ENCODE results near the gene PSME2.
A peak's percentile ranks its signal among the peaks of the same experiment; 100 is the strongest.

Gene PSME2

GRCh38 chr14:24135834-24136683 lies 10.4 kb downstream of the PSME2 start, which contains the start of gene PSME1:
Gene PSME1, plus strand, starts transcription at chr14:24136194. Its CDS starts 69 bp downstream, at chr14:24136263.
- TF ChIP-seq, protein P1, sequence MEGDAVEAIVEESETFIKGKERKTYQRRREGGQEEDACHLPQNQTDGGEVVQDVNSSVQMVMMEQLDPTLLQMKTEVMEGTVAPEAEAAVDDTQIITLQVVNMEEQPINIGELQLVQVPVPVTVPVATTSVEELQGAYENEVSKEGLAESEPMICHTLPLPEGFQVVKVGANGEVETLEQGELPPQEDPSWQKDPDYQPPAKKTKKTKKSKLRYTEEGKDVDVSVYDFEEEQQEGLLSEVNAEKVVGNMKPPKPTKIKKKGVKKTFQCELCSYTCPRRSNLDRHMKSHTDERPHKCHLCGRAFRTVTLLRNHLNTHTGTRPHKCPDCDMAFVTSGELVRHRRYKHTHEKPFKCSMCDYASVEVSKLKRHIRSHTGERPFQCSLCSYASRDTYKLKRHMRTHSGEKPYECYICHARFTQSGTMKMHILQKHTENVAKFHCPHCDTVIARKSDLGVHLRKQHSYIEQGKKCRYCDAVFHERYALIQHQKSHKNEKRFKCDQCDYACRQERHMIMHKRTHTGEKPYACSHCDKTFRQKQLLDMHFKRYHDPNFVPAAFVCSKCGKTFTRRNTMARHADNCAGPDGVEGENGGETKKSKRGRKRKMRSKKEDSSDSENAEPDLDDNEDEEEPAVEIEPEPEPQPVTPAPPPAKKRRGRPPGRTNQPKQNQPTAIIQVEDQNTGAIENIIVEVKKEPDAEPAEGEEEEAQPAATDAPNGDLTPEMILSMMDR (IDR thresholded peaks at IDR 0.05; ENCODE audit: low read depth, low read length, missing control alignments), result no peak
- peak; percentile 55 for DNase-seq (ENCODE audit: low read depth)
- in situ Hi-C loops (cut with HindIII; ENCODE audit: low sequenced_read_pairs), result no loop called here
- peak within 1 kb of the TSS; percentile 78 for H3K4me3 ChIP-seq (ENCODE audit: low read depth, low read length)

DNA sequence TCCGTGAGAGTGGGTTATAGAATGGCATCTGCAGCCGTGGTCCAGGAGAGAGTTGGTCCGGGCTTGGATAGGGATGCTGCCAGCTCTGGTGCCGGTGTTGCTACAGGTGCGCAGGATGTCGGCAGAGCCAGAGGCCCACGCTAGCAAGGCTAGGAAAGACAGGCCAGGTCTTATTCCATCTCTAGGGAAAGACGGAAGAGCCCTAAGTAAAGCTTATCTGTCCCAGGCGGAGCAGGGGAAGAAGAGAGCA lies 10.9 kb downstream of the PSME2 start:
- in situ Hi-C loops (cut with HindIII; ENCODE audit: low sequenced_read_pairs), result no loop called here
- TF ChIP-seq, protein P1 (IDR thresholded peaks at IDR 0.05; ENCODE audit: low read depth, low read length, missing control alignments), result no peak
- H3K4me3 ChIP-seq (ENCODE audit: low read depth, low read length), result peak overlapping the region; percentile 78
- no peak for DNase-seq (ENCODE audit: low read depth)

DNA sequence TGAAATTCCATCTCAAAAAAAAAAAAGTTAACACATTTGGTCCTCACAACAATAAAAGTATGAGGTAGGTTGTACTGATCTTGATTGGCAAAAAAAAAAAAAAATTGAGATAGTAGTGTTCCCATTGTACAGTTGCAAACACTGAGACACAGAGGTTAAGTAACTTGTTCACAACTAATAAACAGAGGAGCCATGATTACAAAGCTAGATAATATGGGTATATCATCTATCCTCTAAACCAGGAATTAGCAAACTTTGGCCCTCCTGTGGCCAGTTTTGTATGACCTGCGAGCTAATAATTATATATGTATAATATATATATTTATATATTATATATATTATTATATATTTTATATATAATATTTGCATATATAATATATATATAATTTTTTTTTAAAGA lies 12.7 kb downstream of the PSME2 start:
- in situ Hi-C loops (cut with HindIII; ENCODE audit: low sequenced_read_pairs), result no loop called here
- TF ChIP-seq, protein P1 (IDR thresholded peaks at IDR 0.05; ENCODE audit: low read depth, low read length, missing control alignments), result no peak
- DNase-seq (ENCODE audit: low read depth), result no peak
- no peak overlapping the region for H3K4me3 ChIP-seq (ENCODE audit: low read depth, low read length)

DNA sequence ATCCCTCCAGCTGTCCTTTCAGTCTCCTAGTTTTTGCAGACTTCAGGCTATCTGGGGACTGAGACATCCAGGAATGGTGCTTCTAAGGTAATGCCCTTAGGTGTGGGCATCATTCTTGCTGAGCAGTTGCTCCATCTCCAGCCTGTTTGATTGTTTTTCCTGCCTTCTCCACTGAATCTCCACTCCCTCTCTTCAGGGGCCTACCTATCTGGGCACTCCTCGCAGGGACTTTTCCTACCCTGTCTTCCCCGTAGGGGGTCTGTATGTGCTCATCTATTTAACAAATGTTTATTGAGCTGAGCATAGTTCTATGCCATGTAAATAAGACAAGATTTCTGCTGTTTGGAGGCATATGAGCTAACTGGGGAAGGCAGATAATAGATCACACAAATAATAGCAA lies 13.4 kb downstream of the PSME2 start:
- H3K4me3 ChIP-seq (ENCODE audit: low read depth, low read length), result no peak overlapping the region
- in situ Hi-C loops (cut with HindIII; ENCODE audit: low sequenced_read_pairs), result no loop called here
- TF ChIP-seq, protein P1 (IDR thresholded peaks at IDR 0.05; ENCODE audit: low read depth, low read length, missing control alignments), result no peak
- DNase-seq (ENCODE audit: low read depth), result no peak

- in situ Hi-C loops (cut with HindIII; ENCODE audit: low sequenced_read_pairs), result no loop called here
- DNase-seq (ENCODE audit: low read depth), result no peak
- no peak overlapping the region for H3K4me3 ChIP-seq (ENCODE audit: low read depth, low read length)
- TF ChIP-seq, protein P1 (IDR thresholded peaks at IDR 0.05; ENCODE audit: low read depth, low read length, missing control alignments), result no peak
These were observed 14.2 kb downstream of the PSME2 start for GRCh38 chr14:24132061-24132685.

DNA sequence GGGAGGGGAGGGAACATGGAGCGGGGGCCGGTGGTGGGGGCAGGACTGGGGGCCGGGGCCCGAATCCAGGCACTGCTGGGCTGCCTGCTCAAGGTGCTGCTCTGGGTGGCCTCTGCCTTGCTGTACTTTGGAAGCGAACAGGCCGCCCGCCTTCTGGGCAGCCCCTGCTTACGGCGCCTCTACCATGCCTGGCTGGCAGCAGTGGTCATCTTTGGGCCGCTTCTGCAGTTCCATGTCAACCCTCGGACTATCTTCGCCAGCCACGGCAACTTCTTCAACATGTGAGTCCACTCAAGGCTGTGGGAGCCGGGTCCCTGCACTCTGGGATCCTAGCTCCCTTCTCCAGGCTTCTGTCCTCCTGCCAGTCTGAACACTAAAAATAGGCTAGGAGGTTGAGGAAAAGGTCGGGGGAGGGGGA lies 14.9 kb downstream of the PSME2 start:
- in situ Hi-C loops (cut with HindIII; ENCODE audit: low sequenced_read_pairs), result no loop called here
- TF ChIP-seq, protein P1 (IDR thresholded peaks at IDR 0.05; ENCODE audit: low read depth, low read length, missing control alignments), result no peak
- no peak overlapping the region for H3K4me3 ChIP-seq (ENCODE audit: low read depth, low read length)
- DNase-seq (ENCODE audit: low read depth), result no peak
